ENCODE results near the gene NUDT11. TPM values are rescaled to one million over a fixed set of nuclear protein-coding genes. Genes with fewer than 3 reads are reported as not detected.

Gene NUDT11
- total RNA-seq, 1 donor, result 11.8 TPM

- no peak overlapping the region for H3K4me3 ChIP-seq (ENCODE audit: low read depth, low read length)
- no peak for TF ChIP-seq CTCF (IDR thresholded peaks at IDR 0.05; ENCODE audit: insufficient read depth, low read length)
- no peak for DNase-seq (ENCODE audit: low read depth)
Measured at GRCh38 chrX:51456246-51456645, 40.1 kb downstream of the NUDT11 start.

- no peak for DNase-seq (ENCODE audit: low read depth)
- no peak for TF ChIP-seq CTCF (IDR thresholded peaks at IDR 0.05; ENCODE audit: insufficient read depth, low read length)
- no peak overlapping the region for H3K4me3 ChIP-seq (ENCODE audit: low read depth, low read length)
Measured at GRCh38 chrX:51440365-51440764, 56.0 kb downstream of the NUDT11 start.

Other genes with a start within 250 kb of the NUDT11 start
- gene NUDT10, start 163.8 kb downstream of the NUDT11 start, total RNA-seq (ENCODE audit: low replicate concordance), result 0.63 and 2.0 TPM in 2 replicates
- not detected in 2 replicates for gene CENPVL3, start 122.3 kb upstream of the NUDT11 start, total RNA-seq (ENCODE audit: low replicate concordance)
- gene CENPVL2, start 186.2 kb upstream of the NUDT11 start, total RNA-seq (ENCODE audit: low replicate concordance), result 0.41 TPM in 1 of 2 replicates, not detected in the other
- 0.41 TPM in 1 of 2 replicates, not detected in the other for gene CENPVL1, start 213.9 kb upstream of the NUDT11 start, total RNA-seq (ENCODE audit: low replicate concordance)
- gene GSPT2, start 246.8 kb upstream of the NUDT11 start, total RNA-seq (ENCODE audit: low replicate concordance), result 9.8 and 11.5 TPM in 2 replicates

Measured in fibroblast of the aortic adventitia (primary cell).